Neural cell (in vitro differentiated cells): Measurements from ENCODE around the gene H2AZ2.

Experiments used
- EZH2 ChIP-seq: fragments of 200-600, 300-800 bp; shearing (Covaris generic), sonication (generic); IDR thresholded peaks from 2 replicates; pipeline ENCODE4 v1.6.1; 2014; ENCODE audit warnings: antibody characterized with exemption, low read length, borderline replicate concordance, mild to moderate bottlenecking; ENCODE audit not compliant: insufficient read depth, poor library complexity, severe bottlenecking
- POLR2AphosphoS5 ChIP-seq: IDR thresholded peaks from 2 replicates; pipeline ENCODE4 v1.6.1; 2012
- RAD21 ChIP-seq: fragments of 450-650 bp; conservative IDR thresholded peaks from 2 replicates; pipeline ENCODE4 v1.6.1; 2014; ENCODE audit warnings: antibody characterized with exemption, mild to moderate bottlenecking, moderate library complexity
- TAF1 ChIP-seq: IDR thresholded peaks from 2 replicates; pipeline ENCODE4 v1.6.1; 2012; ENCODE audit warnings: low read depth
- TF ChIP-seq, protein P1 (sequence below): fragments of 450-650 bp; IDR thresholded peaks from 2 replicates; pipeline ENCODE4 v1.5.1; 2014; ENCODE audit warnings: antibody characterized with exemption, mild to moderate bottlenecking, moderate library complexity; ENCODE audit not compliant: poor library complexity, severe bottlenecking

DNA sequence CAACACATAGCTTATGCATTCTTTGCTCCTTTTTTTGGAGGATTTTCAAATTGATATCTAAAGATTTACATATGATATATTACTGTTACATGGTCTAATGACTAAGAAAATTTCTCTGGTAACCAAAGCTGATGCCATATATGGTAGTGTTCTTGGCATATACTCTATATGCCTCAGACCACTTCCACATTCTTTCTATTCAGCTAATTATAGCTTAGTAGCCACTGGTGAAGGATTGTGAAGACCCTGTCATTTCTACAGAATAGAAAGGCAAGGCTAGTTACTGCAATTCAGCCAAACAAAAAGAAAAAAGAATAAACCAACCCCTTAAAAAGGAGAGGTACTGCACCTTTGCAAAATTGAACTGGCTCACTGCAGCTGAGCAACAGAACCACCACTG lies 33.7 kb upstream of the H2AZ2 start:
- TF ChIP-seq, protein P1, sequence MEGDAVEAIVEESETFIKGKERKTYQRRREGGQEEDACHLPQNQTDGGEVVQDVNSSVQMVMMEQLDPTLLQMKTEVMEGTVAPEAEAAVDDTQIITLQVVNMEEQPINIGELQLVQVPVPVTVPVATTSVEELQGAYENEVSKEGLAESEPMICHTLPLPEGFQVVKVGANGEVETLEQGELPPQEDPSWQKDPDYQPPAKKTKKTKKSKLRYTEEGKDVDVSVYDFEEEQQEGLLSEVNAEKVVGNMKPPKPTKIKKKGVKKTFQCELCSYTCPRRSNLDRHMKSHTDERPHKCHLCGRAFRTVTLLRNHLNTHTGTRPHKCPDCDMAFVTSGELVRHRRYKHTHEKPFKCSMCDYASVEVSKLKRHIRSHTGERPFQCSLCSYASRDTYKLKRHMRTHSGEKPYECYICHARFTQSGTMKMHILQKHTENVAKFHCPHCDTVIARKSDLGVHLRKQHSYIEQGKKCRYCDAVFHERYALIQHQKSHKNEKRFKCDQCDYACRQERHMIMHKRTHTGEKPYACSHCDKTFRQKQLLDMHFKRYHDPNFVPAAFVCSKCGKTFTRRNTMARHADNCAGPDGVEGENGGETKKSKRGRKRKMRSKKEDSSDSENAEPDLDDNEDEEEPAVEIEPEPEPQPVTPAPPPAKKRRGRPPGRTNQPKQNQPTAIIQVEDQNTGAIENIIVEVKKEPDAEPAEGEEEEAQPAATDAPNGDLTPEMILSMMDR, result no peak
- TF ChIP-seq POLR2AphosphoS5, result no peak
- no peak for TF ChIP-seq EZH2
- no peak for TF ChIP-seq TAF1
- no peak for TF ChIP-seq RAD21
